ENCODE data around the gene TASL.

TASL gene

GRCh38 chrX:30538271-30538670 lies 39.3 kb downstream of the TASL start:
- H3K27ac ChIP-seq = no peak overlapping the region
- TF ChIP-seq CTCF (IDR thresholded peaks at IDR 0.05) (no peak), ZFX (IDR thresholded peaks at IDR 0.05; ENCODE audit: borderline replicate concordance) (no peak)

- TF ChIP-seq CTCF (IDR thresholded peaks at IDR 0.05) (no peak), ZFX (IDR thresholded peaks at IDR 0.05; ENCODE audit: borderline replicate concordance) (no peak)
- H3K27ac ChIP-seq = no peak overlapping the region
These were observed 43.7 kb downstream of the TASL start for GRCh38 chrX:30533835-30534234.

- no peak overlapping the region for H3K27ac ChIP-seq
- TF ChIP-seq CTCF (IDR thresholded peaks at IDR 0.05) (no peak), ZFX (IDR thresholded peaks at IDR 0.05; ENCODE audit: borderline replicate concordance) (no peak)
These were observed 44.3 kb downstream of the TASL start for GRCh38 chrX:30533266-30533665.

GRCh38 chrX:30530606-30531005 lies 47.0 kb downstream of the TASL start:
- no peak for TF ChIP-seq ZFX (IDR thresholded peaks at IDR 0.05; ENCODE audit: borderline replicate concordance)
- TF ChIP-seq CTCF (IDR thresholded peaks at IDR 0.05) = no peak
- no peak overlapping the region for H3K27ac ChIP-seq

GRCh38 chrX:30525732-30526131 lies 51.8 kb downstream of the TASL start:
- no peak overlapping the region for H3K27ac ChIP-seq
- no peak for TF ChIP-seq ZFX (IDR thresholded peaks at IDR 0.05; ENCODE audit: borderline replicate concordance)
- no peak for TF ChIP-seq CTCF (IDR thresholded peaks at IDR 0.05)

GRCh38 chrX:30521440-30522182 lies 56.0 kb downstream of the TASL start:
- H3K27ac ChIP-seq = no peak overlapping the region
- TF ChIP-seq CTCF (IDR thresholded peaks at IDR 0.05) = no peak
- no peak for TF ChIP-seq ZFX (IDR thresholded peaks at IDR 0.05; ENCODE audit: borderline replicate concordance)

GRCh38 chrX:30513284-30513683 lies 64.3 kb downstream of the TASL start:
- TF ChIP-seq CTCF (IDR thresholded peaks at IDR 0.05) (peak; percentile 69), ZFX (IDR thresholded peaks at IDR 0.05; ENCODE audit: borderline replicate concordance) (no peak)
- H3K27ac ChIP-seq = no peak overlapping the region

Measured in 22Rv1 (cell line).